ENCODE measurements around the gene CYP4F22. TPM values are rescaled to one million over a fixed set of nuclear protein-coding genes. Genes with fewer than 3 reads are reported as not detected.
"Not testable (repeated sequence)": the region's sequence is repeated elsewhere in the genome, so short reads cannot be mapped to it uniquely, and the experiment has no call there.

The CYP4F22 gene
- total RNA-seq, 5 donors from 2014 or later (not counting 1 experiment from before 2014, with no cell fraction given): 0.73 to 1.6 (median 1.3) TPM

- Mint-ChIP-seq H3K27ac (peak overlapping the region; percentile 87 to 90), H3K4me1 (peaks cover 57 to 64% (median 57%) of the 10 kb centered on the region in 3 donors), H3K9me3 (no peaks in the 10 kb centered on the region), H3K4me3 (peak overlapping the region; percentile 41 to 89 (median 49)), H3K27me3 (peaks cover 0 to 3% of the 10 kb centered on the region in 2 donors), H3K36me3 (peaks cover 7% of the 10 kb centered on the region)
- no peaks in the 10 kb centered on the region for H3K27me3 ChIP-seq (replicated peaks in 1 of 2; ENCODE audit: control insufficient read depth in 2 of 2, extremely low read depth in 1 of 2, insufficient read depth in 2 of 2, low read length in 1 of 2)
- H3K4me3 ChIP-seq (ENCODE audit: control insufficient read depth in 1 of 2, extremely low read depth in 1 of 2, low read length in 1 of 2): no peak overlapping the region
- H3K4me1 ChIP-seq (ENCODE audit: control insufficient read depth in 1 of 2, extremely low read depth in 1 of 2, insufficient read depth in 2 of 2, low read length in 2 of 2): peaks cover 21 to 67% of the 10 kb centered on the region in 2 experiments
- peak overlapping the region; percentile 76 for H3K27ac ChIP-seq (ENCODE audit: low read length)
- ChIA-PET POLR2A (interaction anchor here in 1 of 2 donors (0.6 kb wide), 2 partner anchors 83 to 1591 kb away, joined by 9 to 13 read pairs; no protein-coding TSS in a partner anchor), CTCF (interaction anchor here (0.8 to 1.4 kb wide), 4 partner anchors 12 to 745 kb away, joined by 3 to 5 read pairs (median 4); partner anchors contain the start of gene AKAP8L (in 1 of the 2))
- ATAC-seq (replicated peaks in 1 of 4): no peak
- no peak for DNase-seq
- H3K9me3 ChIP-seq: no peaks in the 10 kb centered on the region
- WGBS (ENCODE audit: insufficient coverage): 0% methylated on average over 1 of the region's 6 CpGs
- H3K36me3 ChIP-seq (ENCODE audit: control insufficient read depth in 2 of 2, extremely low read depth in 1 of 2, insufficient read depth in 1 of 2, low read length in 1 of 2): no peaks in the 10 kb centered on the region
Observed at GRCh38 chr19:15467734-15468214, 40.6 kb upstream of the CYP4F22 start.

- Histone ChIP-seq H3K36me3 (ENCODE audit: control insufficient read depth in 2 of 2, extremely low read depth in 1 of 2, insufficient read depth in 1 of 2, low read length in 1 of 2) (no peaks in the 10 kb centered on the region), H3K27ac (ENCODE audit: low read length) (no peak overlapping the region), H3K4me3 (ENCODE audit: control insufficient read depth in 1 of 2, extremely low read depth in 1 of 2, low read length in 1 of 2) (peak overlapping the region in 1 of 2 donors; percentile 63), H3K4me1 (ENCODE audit: control insufficient read depth in 1 of 2, extremely low read depth in 1 of 2, insufficient read depth in 2 of 2, low read length in 2 of 2) (peaks cover 21 to 60% of the 10 kb centered on the region in 2 experiments), H3K9me3 (no peaks in the 10 kb centered on the region), H3K27me3 (replicated peaks in 1 of 2; ENCODE audit: control insufficient read depth in 2 of 2, extremely low read depth in 1 of 2, insufficient read depth in 2 of 2, low read length in 1 of 2) (no peaks in the 10 kb centered on the region)
- Mint-ChIP-seq H3K4me3 (peak overlapping the region; percentile 84 to 89 (median 86)), H3K9me3 (no peaks in the 10 kb centered on the region), H3K27ac (peak overlapping the region; percentile 87 to 90), H3K27me3 (peaks cover 0 to 3% of the 10 kb centered on the region in 2 donors), H3K4me1 (peaks cover 55 to 63% (median 57%) of the 10 kb centered on the region in 3 donors), H3K36me3 (peaks cover under 1% of the 10 kb centered on the region)
- ATAC-seq (replicated peaks in 1 of 4) (no peak), DNase-seq (no peak)
- ChIA-PET POLR2A (interaction anchor here in 1 of 2 donors (0.6 kb wide), 1 partner anchor 90 kb away, joined by 3 read pairs; no protein-coding TSS in a partner anchor), CTCF (no interaction called here)
- 68% methylated on average over 12 of the region's 12 CpGs for WGBS (ENCODE audit: insufficient coverage)
Observed at GRCh38 chr19:15468675-15469512, 39.4 kb upstream of the CYP4F22 start.

- POLR2A ChIA-PET: no interaction called here
- no peaks in the 10 kb centered on the region for H3K9me3 ChIP-seq
- Mint-ChIP-seq H3K9me3 (no peaks in the 10 kb centered on the region), H3K36me3 (no peaks in the 10 kb centered on the region), H3K4me3 (peak overlapping the region; percentile 84 to 89 (median 86)), H3K27ac (peak overlapping the region; percentile 87 to 90), H3K27me3 (peaks cover 0 to 3% of the 10 kb centered on the region in 2 donors), H3K4me1 (peaks cover 53 to 59% (median 53%) of the 10 kb centered on the region in 3 donors)
- no peaks in the 10 kb centered on the region for H3K36me3 ChIP-seq (ENCODE audit: control insufficient read depth in 2 of 2, extremely low read depth in 1 of 2, insufficient read depth in 1 of 2, low read length in 1 of 2)
- H3K27me3 ChIP-seq (replicated peaks in 1 of 2; ENCODE audit: control insufficient read depth in 2 of 2, extremely low read depth in 1 of 2, insufficient read depth in 2 of 2, low read length in 1 of 2): no peaks in the 10 kb centered on the region
- H3K27ac ChIP-seq (ENCODE audit: low read length): no peak overlapping the region
- WGBS (ENCODE audit: insufficient coverage): 13% methylated on average over 59 of the region's 65 CpGs
- ATAC-seq (replicated peaks in 1 of 4) (peak; percentile 55 to 71 (median 57)), DNase-seq (peak in 8 of 35 experiments; percentile 9 to 47 (median 34))
- CTCF ChIA-PET: no interaction called here
- H3K4me1 ChIP-seq (ENCODE audit: control insufficient read depth in 1 of 2, extremely low read depth in 1 of 2, insufficient read depth in 2 of 2, low read length in 2 of 2): peaks cover 21 to 56% of the 10 kb centered on the region in 2 experiments
- H3K4me3 ChIP-seq (ENCODE audit: control insufficient read depth in 1 of 2, extremely low read depth in 1 of 2, low read length in 1 of 2): peak overlapping the region; percentile 63 to 83
Observed at GRCh38 chr19:15469513-15470297, 38.6 kb upstream of the CYP4F22 start.

GRCh38 chr19:15471639-15472101 is 36.7 kb upstream of the CYP4F22 start:
- Histone ChIP-seq H3K27ac (ENCODE audit: low read length) (no peak overlapping the region), H3K9me3 (no peaks in the 10 kb centered on the region), H3K36me3 (ENCODE audit: control insufficient read depth in 2 of 2, extremely low read depth in 1 of 2, insufficient read depth in 1 of 2, low read length in 1 of 2) (no peaks in the 10 kb centered on the region), H3K27me3 (replicated peaks in 1 of 2; ENCODE audit: control insufficient read depth in 2 of 2, extremely low read depth in 1 of 2, insufficient read depth in 2 of 2, low read length in 1 of 2) (no peaks in the 10 kb centered on the region), H3K4me1 (ENCODE audit: control insufficient read depth in 1 of 2, extremely low read depth in 1 of 2, insufficient read depth in 2 of 2, low read length in 2 of 2) (peaks cover 12 to 42% of the 10 kb centered on the region in 2 experiments), H3K4me3 (ENCODE audit: control insufficient read depth in 1 of 2, extremely low read depth in 1 of 2, low read length in 1 of 2) (no peak overlapping the region)
- ATAC-seq (replicated peaks in 1 of 4) (no peak), DNase-seq (no peak)
- Mint-ChIP-seq H3K27ac (no peak overlapping the region), H3K27me3 (peaks cover 0 to 3% of the 10 kb centered on the region in 2 donors), H3K4me3 (peak overlapping the region in 2 of 3 donors; percentile 28 to 89), H3K36me3 (no peaks in the 10 kb centered on the region), H3K4me1 (peaks cover 45 to 53% (median 50%) of the 10 kb centered on the region in 3 donors), H3K9me3 (no peaks in the 10 kb centered on the region)
- ChIA-PET POLR2A (no interaction called here), CTCF (no interaction called here)
- WGBS (ENCODE audit: insufficient coverage): 82% methylated on average over 20 of the region's 31 CpGs

- POLR2A ChIA-PET; H3K9me3 Mint-ChIP-seq; ATAC-seq (replicated peaks in 1 of 4); H3K4me3 Mint-ChIP-seq; DNase-seq; H3K4me3 ChIP-seq (ENCODE audit: control insufficient read depth in 1 of 2, extremely low read depth in 1 of 2, low read length in 1 of 2); H3K36me3 ChIP-seq (ENCODE audit: control insufficient read depth in 2 of 2, extremely low read depth in 1 of 2, insufficient read depth in 1 of 2, low read length in 1 of 2); H3K27me3 ChIP-seq (replicated peaks in 1 of 2; ENCODE audit: control insufficient read depth in 2 of 2, extremely low read depth in 1 of 2, insufficient read depth in 2 of 2, low read length in 1 of 2); H3K27me3 Mint-ChIP-seq; H3K36me3 Mint-ChIP-seq; H3K9me3 ChIP-seq; H3K27ac ChIP-seq (ENCODE audit: low read length): not testable (repeated sequence)
- peaks cover 36 to 45% (median 37%) of the 10 kb centered on the region in 3 donors for H3K4me1 Mint-ChIP-seq
- 100% methylated on average over 1 of the region's 4 CpGs for WGBS (ENCODE audit: insufficient coverage)
- CTCF ChIA-PET: interaction anchor here in 1 of 2 donors (0.7 kb wide), 1 partner anchor 11 kb away, joined by 3 read pairs; no protein-coding TSS in a partner anchor
- peak overlapping the region; percentile 35 to 48 for H3K27ac Mint-ChIP-seq
- peaks cover 9 to 32% of the 10 kb centered on the region in 2 experiments for H3K4me1 ChIP-seq (ENCODE audit: control insufficient read depth in 1 of 2, extremely low read depth in 1 of 2, insufficient read depth in 2 of 2, low read length in 2 of 2)
Observed at GRCh38 chr19:15473821-15474220, 34.5 kb upstream of the CYP4F22 start.

GRCh38 chr19:15475169-15475568 is 33.2 kb upstream of the CYP4F22 start:
- Histone ChIP-seq H3K27ac (ENCODE audit: low read length) (no peak overlapping the region), H3K27me3 (replicated peaks in 1 of 2; ENCODE audit: control insufficient read depth in 2 of 2, extremely low read depth in 1 of 2, insufficient read depth in 2 of 2, low read length in 1 of 2) (no peaks in the 10 kb centered on the region), H3K4me3 (ENCODE audit: control insufficient read depth in 1 of 2, extremely low read depth in 1 of 2, low read length in 1 of 2) (no peak overlapping the region), H3K36me3 (ENCODE audit: control insufficient read depth in 2 of 2, extremely low read depth in 1 of 2, insufficient read depth in 1 of 2, low read length in 1 of 2) (no peaks in the 10 kb centered on the region), H3K4me1 (ENCODE audit: control insufficient read depth in 1 of 2, extremely low read depth in 1 of 2, insufficient read depth in 2 of 2, low read length in 2 of 2) (peaks cover 17 to 32% of the 10 kb centered on the region in 2 experiments), H3K9me3 (no peaks in the 10 kb centered on the region)
- Mint-ChIP-seq H3K27ac (peak overlapping the region in 1 of 2 donors; percentile 57), H3K9me3 (no peaks in the 10 kb centered on the region), H3K4me1 (peaks cover 37 to 46% (median 38%) of the 10 kb centered on the region in 3 donors), H3K36me3 (no peaks in the 10 kb centered on the region), H3K27me3 (no peaks in the 10 kb centered on the region), H3K4me3 (no peak overlapping the region)
- POLR2A ChIA-PET: no interaction called here
- CTCF ChIA-PET: no interaction called here
- WGBS (ENCODE audit: insufficient coverage): no CpG with 5 or more reads among the region's 4 CpGs
- DNase-seq (no peak), ATAC-seq (replicated peaks in 1 of 4) (no peak)

All from T-cell (primary cell).